ENCODE results near the gene SPDL1.
A peak's percentile ranks its signal among the peaks of the same experiment; 100 is the strongest.

SPDL1 gene

GRCh38 chr5:169583424-169584220 is at the start of gene SPDL1:
TSS of gene SPDL1 (plus strand) at chr5:169583773. CDS start at chr5:169588417, 4,644 bp downstream.
- peak; percentile 99 for DNase-seq (ENCODE audit: low read depth, low spot score)

GRCh38 chr5:169534311-169534880 is 49.2 kb upstream of the SPDL1 start:
- DNase-seq (ENCODE audit: low read depth, low spot score), result no peak

GRCh38 chr5:169534939-169535338 is 48.6 kb upstream of the SPDL1 start:
- DNase-seq (ENCODE audit: low read depth, low spot score), result no peak

GRCh38 chr5:169538944-169539343 is 44.6 kb upstream of the SPDL1 start:
- DNase-seq (ENCODE audit: low read depth, low spot score), result peak; percentile 20

GRCh38 chr5:169542811-169543210 is 40.8 kb upstream of the SPDL1 start:
- no peak for DNase-seq (ENCODE audit: low read depth, low spot score)

- no peak for DNase-seq (ENCODE audit: low read depth, low spot score)
Measured at GRCh38 chr5:169544264-169544950, 39.2 kb upstream of the SPDL1 start.

GRCh38 chr5:169545762-169546161 is 37.8 kb upstream of the SPDL1 start:
- no peak for DNase-seq (ENCODE audit: low read depth, low spot score)

GRCh38 chr5:169546346-169546745 is 37.2 kb upstream of the SPDL1 start:
- DNase-seq (ENCODE audit: low read depth, low spot score), result no peak

GRCh38 chr5:169547508-169547907 is 36.1 kb upstream of the SPDL1 start:
- no peak for DNase-seq (ENCODE audit: low read depth, low spot score)

- peak; percentile 72 for DNase-seq (ENCODE audit: low read depth, low spot score)
Measured at GRCh38 chr5:169548315-169548714, 35.3 kb upstream of the SPDL1 start.

GRCh38 chr5:169549453-169550100 is 34.0 kb upstream of the SPDL1 start:
- DNase-seq (ENCODE audit: low read depth, low spot score), result no peak

GRCh38 chr5:169550227-169550626 is 33.3 kb upstream of the SPDL1 start:
- DNase-seq (ENCODE audit: low read depth, low spot score), result no peak

- DNase-seq (ENCODE audit: low read depth, low spot score), result no peak
Measured at GRCh38 chr5:169551146-169551545, 32.4 kb upstream of the SPDL1 start.

- no peak for DNase-seq (ENCODE audit: low read depth, low spot score)
Measured at GRCh38 chr5:169551696-169552095, 31.9 kb upstream of the SPDL1 start.

GRCh38 chr5:169554251-169554650 is 29.3 kb upstream of the SPDL1 start:
- DNase-seq (ENCODE audit: low read depth, low spot score), result no peak

GRCh38 chr5:169557838-169558237 is 25.7 kb upstream of the SPDL1 start:
- DNase-seq (ENCODE audit: low read depth, low spot score), result no peak

GRCh38 chr5:169561893-169562292 is 21.7 kb upstream of the SPDL1 start:
- DNase-seq (ENCODE audit: low read depth, low spot score), result no peak

GRCh38 chr5:169563369-169563768 is 20.2 kb upstream of the SPDL1 start:
- DNase-seq (ENCODE audit: low read depth, low spot score), result no peak

- no peak for DNase-seq (ENCODE audit: low read depth, low spot score)
Measured at GRCh38 chr5:169566202-169566601, 17.4 kb upstream of the SPDL1 start.

GRCh38 chr5:169567079-169567478 is 16.5 kb upstream of the SPDL1 start:
- DNase-seq (ENCODE audit: low read depth, low spot score), result peak; percentile 62

- DNase-seq (ENCODE audit: low read depth, low spot score), result no peak
Measured at GRCh38 chr5:169569513-169569912, 14.1 kb upstream of the SPDL1 start.

- no peak for DNase-seq (ENCODE audit: low read depth, low spot score)
Measured at GRCh38 chr5:169571355-169571754, 12.2 kb upstream of the SPDL1 start.
